Neural crest cell (in vitro differentiated cells): ENCODE measurements around the gene B4GALT1. TPM values are rescaled to one million over a fixed set of nuclear protein-coding genes. Genes with fewer than 3 reads are reported as not detected.

ENCODE experiments used
- DNase-seq: peaks from one replicate; pipeline ENCODE4 v3.0.0; 2021; ENCODE audit warnings: low read depth, mixed read lengths, low spot score
- H3K27ac Mint-ChIP-seq: one replicate; pipeline ENCODE4 v1.8.0; 2021; ENCODE audit warnings: mild to moderate bottlenecking, mixed read lengths; ENCODE audit not compliant: unreplicated experiment
- H3K27me3 Mint-ChIP-seq: 2 replicates; pipeline ENCODE4 v1.8.0; 2021; ENCODE audit warnings: low read depth, mild to moderate bottlenecking, mixed read lengths
- H3K36me3 Mint-ChIP-seq: 2 replicates; pipeline ENCODE4 v1.8.0; 2021; ENCODE audit warnings: low read depth, mild to moderate bottlenecking, mixed read lengths
- H3K4me1 Mint-ChIP-seq: 2 replicates; pipeline ENCODE4 v1.8.0; 2021; ENCODE audit warnings: mixed read lengths
- H3K4me3 Mint-ChIP-seq: one replicate; pipeline ENCODE4 v1.8.0; 2021; ENCODE audit warnings: mild to moderate bottlenecking, mixed read lengths
- H3K9me3 Mint-ChIP-seq: 2 replicates; pipeline ENCODE4 v1.8.0; 2021; ENCODE audit warnings: mixed read lengths
- CTCF ChIP-seq: fragments of 200-600 bp; sonication (generic); conservative IDR thresholded peaks from 2 replicates; pipeline ENCODE4 v1.5.0; 2021; ENCODE audit warnings: antibody characterized with exemption, mild to moderate bottlenecking
- total RNA-seq: library from RNA; stranded (reverse); gene quantifications from 2 replicates; pipeline ENCODE4 v1.2.1, GENCODE V29; 2021

Gene B4GALT1
- total RNA-seq, 1 donor from 2014 or later, result 17.9 TPM

- Mint-ChIP-seq H3K36me3 (peaks cover 5% of the 10 kb centered on the region), H3K4me3 (no peak overlapping the region), H3K9me3 (no peaks in the 10 kb centered on the region), H3K4me1 (peaks cover 22% of the 10 kb centered on the region), H3K27ac (no peak overlapping the region), H3K27me3 (peaks cover 2% of the 10 kb centered on the region)
- DNase-seq, result no peak
- no peak for TF ChIP-seq CTCF
Observed at GRCh38 chr9:33135031-33135461, 32.1 kb downstream of the B4GALT1 start.

GRCh38 chr9:33133186-33133585 lies 34.0 kb downstream of the B4GALT1 start:
- Mint-ChIP-seq H3K27ac (no peak overlapping the region), H3K4me1 (peaks cover 8% of the 10 kb centered on the region), H3K4me3 (no peak overlapping the region), H3K36me3 (peaks cover 9% of the 10 kb centered on the region), H3K9me3 (no peaks in the 10 kb centered on the region), H3K27me3 (no peaks in the 10 kb centered on the region)
- TF ChIP-seq CTCF, result no peak
- no peak for DNase-seq

DNA sequence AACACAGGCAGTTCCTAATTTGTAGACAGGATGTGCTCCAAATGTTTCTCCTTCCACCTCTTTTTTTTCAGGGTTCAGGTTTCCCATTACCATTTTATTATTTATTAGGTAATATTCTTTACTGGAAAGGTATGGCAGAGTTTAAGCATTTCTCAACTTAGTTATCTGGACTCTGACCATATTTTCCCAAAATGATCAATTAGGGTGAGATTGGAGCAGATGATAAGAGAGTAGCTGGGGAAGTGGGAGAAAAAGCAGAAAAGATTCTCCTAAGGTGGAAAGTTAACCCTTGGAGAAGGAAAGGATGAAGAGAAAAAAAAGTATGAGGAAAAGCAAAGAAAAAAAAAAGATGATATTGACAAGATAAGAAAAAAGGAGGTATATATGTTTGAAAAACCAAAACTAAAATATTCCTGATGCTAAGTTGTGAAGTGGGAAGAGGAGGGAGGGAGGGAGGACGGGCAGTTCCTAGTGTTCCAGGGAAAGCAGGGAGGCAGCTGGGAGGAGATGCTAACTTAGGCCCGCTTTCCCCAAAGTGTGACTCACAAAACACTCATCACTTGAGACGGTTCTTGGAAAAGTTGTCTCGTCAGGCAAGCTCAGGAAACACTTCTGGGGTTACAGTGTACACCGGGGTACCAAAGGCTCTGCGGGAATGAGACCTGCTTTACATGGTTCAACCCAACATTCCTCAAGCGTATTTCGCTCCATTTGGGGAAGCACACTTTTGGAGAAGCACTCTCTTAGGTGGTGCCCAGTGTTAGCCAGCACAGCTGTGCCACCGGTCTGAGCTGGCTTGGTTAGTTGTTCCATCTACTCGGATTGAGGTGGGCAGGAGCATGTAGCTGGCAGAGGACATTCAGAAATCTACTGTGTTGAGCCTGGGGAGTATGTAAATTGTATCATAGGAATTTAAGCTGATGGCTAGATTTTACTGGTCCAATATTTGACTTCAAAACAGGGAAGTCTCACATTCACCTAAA lies 35.1 kb downstream of the B4GALT1 start:
- H3K4me1 Mint-ChIP-seq, result peaks cover 8% of the 10 kb centered on the region
- no peaks in the 10 kb centered on the region for H3K27me3 Mint-ChIP-seq
- no peak overlapping the region for H3K27ac Mint-ChIP-seq
- H3K4me3 Mint-ChIP-seq, result no peak overlapping the region
- no peak for DNase-seq
- TF ChIP-seq CTCF, result no peak
- peaks cover 9% of the 10 kb centered on the region for H3K36me3 Mint-ChIP-seq
- H3K9me3 Mint-ChIP-seq, result no peaks in the 10 kb centered on the region

- H3K9me3 Mint-ChIP-seq, result no peaks in the 10 kb centered on the region
- no peaks in the 10 kb centered on the region for H3K27me3 Mint-ChIP-seq
- no peak overlapping the region for H3K27ac Mint-ChIP-seq
- no peak overlapping the region for H3K4me3 Mint-ChIP-seq
- H3K4me1 Mint-ChIP-seq, result peaks cover 7% of the 10 kb centered on the region
- TF ChIP-seq CTCF, result no peak
- DNase-seq, result no peak
- H3K36me3 Mint-ChIP-seq, result peaks cover 9% of the 10 kb centered on the region
Observed at GRCh38 chr9:33130961-33131789, 36.0 kb downstream of the B4GALT1 start.
